Activated naive CD4-positive, alpha-beta T cell treated with anti-CD3 and anti-CD28 coated beads, Interleukin-2, amount 50 U/mL, for 24 hours (primary cell): ENCODE data around the gene SPR.

Experiments used
- H3K27ac Mint-ChIP-seq: one replicate; pipeline ENCODE4 v1.8.0; 2021; ENCODE audit warnings: mild to moderate bottlenecking, mixed read lengths
- H3K27me3 Mint-ChIP-seq: one replicate; pipeline ENCODE4 v1.8.0; 2021; ENCODE audit warnings: mixed read lengths
- H3K36me3 Mint-ChIP-seq: one replicate; pipeline ENCODE4 v1.8.0; 2021; ENCODE audit warnings: mixed read lengths
- H3K4me1 Mint-ChIP-seq: one replicate; pipeline ENCODE4 v1.8.0; 2021; ENCODE audit warnings: mixed read lengths
- H3K4me3 Mint-ChIP-seq: one replicate; pipeline ENCODE4 v1.8.0; 2021; ENCODE audit warnings: mild to moderate bottlenecking, mixed read lengths
- H3K9me3 Mint-ChIP-seq: one replicate; pipeline ENCODE4 v1.8.0; 2021; ENCODE audit warnings: mixed read lengths

Gene SPR

DNA sequence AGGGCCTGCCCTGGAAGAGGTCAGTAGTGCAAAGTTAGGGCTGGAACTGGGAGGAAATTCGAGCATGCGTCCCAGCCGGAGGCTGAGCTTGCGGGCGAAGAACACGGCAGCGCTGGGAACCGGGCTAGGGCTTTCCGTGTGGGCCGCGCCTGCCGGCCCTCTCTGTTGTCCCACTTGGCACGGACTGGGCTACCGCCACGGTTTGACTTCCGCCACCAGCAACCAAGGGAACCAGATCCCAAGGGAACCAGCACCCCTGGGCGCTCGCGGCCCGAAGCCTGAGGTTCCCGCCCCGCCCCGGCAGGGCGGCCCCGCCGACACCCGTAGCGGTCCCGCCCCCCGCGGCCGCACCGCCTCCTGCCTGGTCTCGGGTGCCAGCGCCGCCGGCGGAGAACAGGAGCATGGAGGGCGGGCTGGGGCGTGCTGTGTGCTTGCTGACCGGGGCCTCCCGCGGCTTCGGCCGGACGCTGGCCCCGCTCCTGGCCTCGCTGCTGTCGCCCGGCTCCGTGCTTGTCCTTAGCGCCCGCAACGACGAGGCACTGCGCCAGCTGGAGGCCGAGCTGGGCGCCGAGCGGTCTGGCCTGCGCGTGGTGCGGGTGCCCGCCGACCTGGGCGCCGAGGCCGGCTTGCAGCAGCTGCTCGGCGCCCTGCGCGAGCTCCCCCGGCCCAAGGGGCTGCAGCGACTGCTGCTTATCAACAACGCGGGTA is at the start of gene SPR:
SPR (plus strand) TSS at position 377 of the 708 bp plus-strand sequence; CDS start at position 402, 25 bp downstream.
- H3K4me3 Mint-ChIP-seq, result peak within 1 kb of the TSS; percentile 80
- peaks cover 55% of the 10 kb centered on the region for H3K27me3 Mint-ChIP-seq
- no peaks in the 10 kb centered on the region for H3K36me3 Mint-ChIP-seq
- peaks cover 4% of the 10 kb centered on the region for H3K4me1 Mint-ChIP-seq
- no peaks in the 10 kb centered on the region for H3K9me3 Mint-ChIP-seq
- no peak within 1 kb of the TSS for H3K27ac Mint-ChIP-seq

DNA sequence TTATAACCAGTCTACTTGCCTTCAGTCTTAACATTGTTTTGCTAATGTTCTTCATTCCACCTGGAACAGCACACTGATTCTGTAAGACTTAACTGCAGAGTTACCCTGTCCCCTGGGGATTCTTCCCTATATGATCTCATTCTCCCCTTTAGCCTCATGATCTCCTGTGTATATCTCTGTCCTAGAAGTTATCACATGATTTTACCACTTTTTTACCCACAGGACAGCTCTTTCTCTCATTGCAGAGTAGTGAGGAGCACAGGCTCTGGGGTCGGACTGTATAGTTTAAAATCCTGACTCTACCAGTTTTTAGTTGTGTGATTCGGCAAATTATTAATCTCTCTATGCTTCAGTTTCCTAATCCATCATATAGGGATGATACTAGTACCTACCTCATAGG is 47.1 kb upstream of the SPR start:
- Mint-ChIP-seq H3K4me3 (no peak overlapping the region), H3K4me1 (no peaks in the 10 kb centered on the region), H3K27me3 (peaks cover 5% of the 10 kb centered on the region), H3K9me3 (no peaks in the 10 kb centered on the region), H3K27ac (no peak overlapping the region), H3K36me3 (no peaks in the 10 kb centered on the region)

DNA sequence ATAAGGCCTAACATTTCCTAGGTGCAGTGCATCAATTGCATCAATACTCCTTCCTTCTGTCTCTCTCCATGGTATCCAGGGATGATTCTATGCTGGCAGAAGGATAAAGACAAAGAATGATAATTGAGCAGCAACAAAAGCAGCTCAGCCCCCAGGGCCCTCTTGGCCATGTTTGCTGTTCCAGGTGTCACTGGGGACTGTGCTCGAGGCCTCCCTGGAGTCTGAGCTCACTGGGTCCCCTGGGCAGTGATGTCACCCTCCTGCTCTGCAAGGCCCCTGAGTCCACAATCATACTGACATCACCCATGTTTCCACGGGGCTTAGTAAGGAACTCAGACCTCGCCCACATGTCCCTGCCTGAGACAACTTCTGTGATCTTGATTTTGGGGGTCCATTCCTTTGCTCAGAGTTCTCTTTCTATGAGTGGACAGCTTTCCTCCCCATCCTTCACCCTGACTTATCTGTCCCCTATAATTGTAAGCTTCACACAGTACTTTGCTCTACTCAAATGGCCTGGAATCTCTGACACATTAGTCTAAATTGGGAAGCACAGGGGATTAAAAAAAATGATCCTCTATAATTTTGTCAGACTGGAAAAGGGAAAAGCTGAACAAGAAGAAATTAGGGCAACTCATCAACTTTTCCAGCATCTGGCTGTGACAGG is 45.6 kb upstream of the SPR start:
- H3K27me3 Mint-ChIP-seq, result peaks cover 5% of the 10 kb centered on the region
- H3K4me3 Mint-ChIP-seq, result no peak overlapping the region
- no peak overlapping the region for H3K27ac Mint-ChIP-seq

DNA sequence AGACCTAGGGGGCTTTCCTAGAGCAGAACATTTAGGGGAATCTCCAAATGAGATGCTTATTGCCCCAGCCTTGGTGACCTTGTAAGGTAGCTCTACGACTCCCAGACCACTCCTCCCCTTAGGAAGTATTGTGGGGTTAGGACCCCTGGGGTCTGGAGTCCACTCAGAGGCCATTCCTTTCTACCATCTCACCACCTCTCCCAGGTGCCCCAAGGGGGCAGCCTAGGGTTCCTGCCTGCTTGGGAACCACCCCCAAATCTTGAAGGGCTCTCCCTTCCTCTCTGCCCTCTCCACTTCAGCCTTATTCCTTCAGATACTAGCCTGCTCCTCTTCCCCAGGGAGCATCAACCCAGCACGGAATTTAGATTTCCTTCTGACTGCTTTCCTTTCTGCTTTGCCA is 43.9 kb upstream of the SPR start:
- H3K4me3 Mint-ChIP-seq, result no peak overlapping the region
- peaks cover 5% of the 10 kb centered on the region for H3K27me3 Mint-ChIP-seq
- no peaks in the 10 kb centered on the region for H3K9me3 Mint-ChIP-seq
- no peaks in the 10 kb centered on the region for H3K36me3 Mint-ChIP-seq
- H3K27ac Mint-ChIP-seq, result no peak overlapping the region
- no peaks in the 10 kb centered on the region for H3K4me1 Mint-ChIP-seq

More for the DNA sequence above, 45.6 kb upstream of the SPR start:
- Mint-ChIP-seq H3K4me1 (no peaks in the 10 kb centered on the region), H3K36me3 (no peaks in the 10 kb centered on the region), H3K9me3 (no peaks in the 10 kb centered on the region)

DNA sequence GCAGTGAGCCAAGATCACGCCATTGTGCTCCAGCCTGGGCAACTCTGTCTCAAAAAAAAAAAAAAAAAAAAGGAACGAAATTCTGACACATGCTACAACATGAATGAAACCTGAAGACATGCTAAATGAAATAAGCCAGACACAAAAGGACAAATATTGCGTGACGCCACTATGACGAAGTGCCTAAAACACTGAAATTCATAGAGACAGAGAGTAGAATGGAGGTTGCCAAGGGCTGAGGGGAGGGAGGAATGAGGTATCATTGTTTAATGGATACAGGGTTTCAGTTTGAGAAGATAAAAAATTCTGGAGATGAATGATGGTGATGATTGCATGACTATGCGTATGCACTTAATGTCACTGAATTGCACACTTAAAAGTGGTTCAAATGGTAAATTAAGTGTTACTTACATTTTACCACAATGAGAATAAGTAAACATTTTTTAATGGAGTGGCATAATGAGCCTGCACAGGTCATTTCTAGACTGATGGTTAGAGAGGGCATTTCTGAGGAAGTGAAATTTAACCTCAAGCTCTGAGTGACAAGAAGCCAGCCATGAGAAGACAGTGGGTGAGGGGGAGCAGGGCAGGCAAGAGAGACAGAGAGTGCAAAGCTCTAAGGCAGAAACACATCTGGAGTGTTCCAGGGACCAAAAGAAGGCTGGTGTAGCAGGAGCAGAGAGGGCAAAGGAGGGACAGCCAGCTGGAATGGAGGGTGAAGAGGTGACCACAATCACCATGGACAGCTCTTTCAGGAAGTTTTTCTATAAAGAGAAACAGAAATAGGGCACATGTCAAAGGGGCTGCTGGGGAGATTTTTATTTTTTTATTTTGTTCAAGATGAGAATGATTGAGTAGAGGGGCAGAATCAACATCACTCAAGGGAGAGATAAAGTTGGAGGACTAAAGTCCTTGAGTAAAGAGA is 40.8 kb upstream of the SPR start:
- H3K27ac Mint-ChIP-seq, result no peak overlapping the region
- no peaks in the 10 kb centered on the region for H3K36me3 Mint-ChIP-seq
- peaks cover 3% of the 10 kb centered on the region for H3K27me3 Mint-ChIP-seq
- no peaks in the 10 kb centered on the region for H3K9me3 Mint-ChIP-seq
- no peak overlapping the region for H3K4me3 Mint-ChIP-seq
- H3K4me1 Mint-ChIP-seq, result no peaks in the 10 kb centered on the region

DNA sequence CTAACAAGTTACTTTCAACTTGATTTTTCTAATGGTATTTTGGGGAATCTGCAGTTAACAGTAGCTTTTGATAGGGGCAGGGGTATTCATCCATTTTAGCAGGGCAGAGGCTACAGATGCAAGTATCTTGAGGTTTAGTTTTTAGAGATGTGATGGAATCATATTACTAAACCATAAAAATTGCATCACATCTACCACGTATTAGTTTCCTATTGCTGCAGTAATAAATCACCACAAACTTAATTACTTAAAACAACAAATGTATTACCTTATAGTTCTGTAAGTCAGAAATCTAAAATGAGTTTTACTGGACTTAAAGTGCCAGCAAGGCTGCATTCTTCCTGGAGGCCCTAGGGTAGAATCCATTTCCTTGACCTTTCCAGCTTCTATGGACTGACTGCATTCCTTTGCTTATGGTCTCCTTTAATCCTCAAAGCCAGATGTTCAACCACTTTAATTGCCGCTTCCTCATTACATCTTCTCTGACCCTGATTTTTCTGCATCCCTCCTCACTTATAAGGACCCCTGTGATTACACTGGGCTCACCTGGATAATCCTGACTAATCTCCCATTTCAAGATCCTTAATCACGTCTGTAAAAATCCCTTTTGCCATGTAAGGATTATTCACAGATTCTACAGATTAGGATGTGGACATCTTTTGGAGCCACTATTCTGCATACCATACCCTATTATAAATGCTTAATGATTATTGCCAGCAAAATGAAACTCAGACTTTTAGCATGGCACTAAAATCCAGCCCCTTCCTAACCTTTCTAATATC is 39.5 kb upstream of the SPR start:
- H3K4me3 Mint-ChIP-seq, result no peak overlapping the region
- H3K4me1 Mint-ChIP-seq, result no peaks in the 10 kb centered on the region
- H3K36me3 Mint-ChIP-seq, result no peaks in the 10 kb centered on the region
- H3K27me3 Mint-ChIP-seq, result peaks cover 3% of the 10 kb centered on the region
- no peak overlapping the region for H3K27ac Mint-ChIP-seq
- no peaks in the 10 kb centered on the region for H3K9me3 Mint-ChIP-seq

DNA sequence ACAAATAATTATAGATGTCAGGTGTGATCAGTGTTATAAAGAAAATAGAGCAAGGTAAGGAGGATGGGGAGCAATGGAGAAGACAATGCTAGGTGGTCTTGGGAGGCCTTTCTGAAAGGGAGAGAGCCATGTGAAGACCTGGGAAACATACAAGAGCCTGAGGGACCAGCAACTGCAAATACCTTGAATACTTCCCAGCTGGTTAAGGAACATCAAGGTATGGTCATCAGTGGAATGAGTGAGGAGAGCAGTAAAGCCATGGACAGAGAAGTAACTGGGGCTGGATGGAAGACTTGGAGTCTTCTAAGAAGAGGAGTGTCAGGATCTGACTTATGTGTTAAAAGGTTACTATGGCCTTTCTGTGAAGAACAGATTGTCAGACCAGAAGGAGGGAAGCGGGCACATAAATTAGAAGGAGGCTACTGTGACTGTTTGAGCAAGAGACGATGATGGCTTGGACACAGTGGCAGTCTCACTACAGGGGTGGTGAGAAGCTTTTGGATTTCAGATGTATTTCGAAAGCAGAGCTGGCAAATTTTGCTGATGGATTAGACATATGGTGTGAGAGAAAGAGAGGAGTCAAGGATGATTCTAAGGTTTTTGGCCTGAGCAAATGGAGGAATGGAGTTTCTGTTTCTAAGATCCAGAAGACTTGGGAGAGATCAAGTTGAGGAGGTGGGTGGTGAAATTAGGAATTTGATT is 38.6 kb upstream of the SPR start:
- Mint-ChIP-seq H3K27me3 (peaks cover 5% of the 10 kb centered on the region), H3K4me3 (no peak overlapping the region), H3K27ac (no peak overlapping the region), H3K36me3 (no peaks in the 10 kb centered on the region), H3K4me1 (no peaks in the 10 kb centered on the region), H3K9me3 (no peaks in the 10 kb centered on the region)

DNA sequence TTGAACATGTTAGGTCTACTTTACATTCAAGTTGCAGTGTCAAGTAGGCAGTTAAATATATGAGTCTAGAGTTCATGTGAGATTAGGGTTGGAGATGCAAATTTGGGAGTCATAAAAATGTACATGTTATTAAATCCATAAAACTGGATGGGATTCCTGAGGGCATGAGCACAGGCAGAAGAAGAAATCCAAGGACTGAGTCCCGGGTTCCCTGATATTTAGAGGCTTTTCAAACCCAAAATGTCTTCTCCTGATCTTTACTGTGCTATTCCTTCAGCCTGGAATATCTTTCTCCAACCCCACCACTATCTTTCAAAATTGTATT is 38.1 kb upstream of the SPR start:
- no peaks in the 10 kb centered on the region for H3K9me3 Mint-ChIP-seq
- no peak overlapping the region for H3K4me3 Mint-ChIP-seq
- H3K27ac Mint-ChIP-seq, result no peak overlapping the region
- H3K36me3 Mint-ChIP-seq, result no peaks in the 10 kb centered on the region
- H3K27me3 Mint-ChIP-seq, result peaks cover 7% of the 10 kb centered on the region
- H3K4me1 Mint-ChIP-seq, result no peaks in the 10 kb centered on the region

DNA sequence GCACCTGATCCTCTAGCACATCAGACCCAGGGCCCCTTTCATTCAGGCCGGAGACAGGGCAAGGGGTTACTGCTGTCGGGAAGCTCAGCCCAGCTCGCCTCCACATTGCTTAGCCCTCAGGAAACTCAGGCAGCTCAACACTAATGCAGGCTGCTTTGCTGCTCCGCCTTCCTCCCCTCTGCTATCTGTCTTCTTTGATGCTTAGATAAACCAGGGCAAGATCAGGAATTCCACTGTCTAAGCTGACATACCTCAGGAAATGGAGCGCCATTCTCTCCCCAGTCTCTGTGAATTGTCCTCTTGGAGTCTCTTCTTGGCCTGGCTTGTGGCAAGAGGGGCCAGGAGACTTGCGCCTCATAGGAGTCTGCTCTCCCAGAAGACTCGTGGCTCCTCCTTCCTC is 35.9 kb upstream of the SPR start:
- H3K27ac Mint-ChIP-seq, result no peak overlapping the region
- no peaks in the 10 kb centered on the region for H3K36me3 Mint-ChIP-seq
- no peak overlapping the region for H3K4me3 Mint-ChIP-seq
- H3K9me3 Mint-ChIP-seq, result no peaks in the 10 kb centered on the region
- no peaks in the 10 kb centered on the region for H3K4me1 Mint-ChIP-seq
- H3K27me3 Mint-ChIP-seq, result peaks cover 17% of the 10 kb centered on the region

DNA sequence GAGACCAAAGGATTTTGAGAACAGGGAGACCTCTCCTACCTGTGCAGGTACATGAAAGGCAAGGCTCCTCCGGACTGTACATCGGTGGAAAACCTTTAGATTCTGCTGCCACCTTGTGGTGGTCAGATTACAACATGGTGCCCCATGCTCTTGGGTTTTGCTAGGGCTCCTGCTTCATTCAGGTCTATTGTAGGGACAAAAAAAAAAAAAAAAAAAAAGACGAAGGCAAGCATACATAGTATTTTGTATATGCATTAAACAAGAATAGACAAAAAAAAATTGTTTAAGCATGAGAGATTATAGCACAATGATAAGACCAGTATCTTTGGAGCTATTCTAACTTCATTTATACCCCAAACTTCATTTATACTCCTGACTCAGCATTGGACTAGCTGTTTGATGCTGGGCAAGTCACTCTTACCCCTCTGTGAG is 27.4 kb upstream of the SPR start:
- H3K36me3 Mint-ChIP-seq, result no peaks in the 10 kb centered on the region
- H3K27ac Mint-ChIP-seq, result no peak overlapping the region
- H3K27me3 Mint-ChIP-seq, result peaks cover 44% of the 10 kb centered on the region
- H3K4me3 Mint-ChIP-seq, result no peak overlapping the region
- H3K9me3 Mint-ChIP-seq, result no peaks in the 10 kb centered on the region
- peaks cover 8% of the 10 kb centered on the region for H3K4me1 Mint-ChIP-seq

DNA sequence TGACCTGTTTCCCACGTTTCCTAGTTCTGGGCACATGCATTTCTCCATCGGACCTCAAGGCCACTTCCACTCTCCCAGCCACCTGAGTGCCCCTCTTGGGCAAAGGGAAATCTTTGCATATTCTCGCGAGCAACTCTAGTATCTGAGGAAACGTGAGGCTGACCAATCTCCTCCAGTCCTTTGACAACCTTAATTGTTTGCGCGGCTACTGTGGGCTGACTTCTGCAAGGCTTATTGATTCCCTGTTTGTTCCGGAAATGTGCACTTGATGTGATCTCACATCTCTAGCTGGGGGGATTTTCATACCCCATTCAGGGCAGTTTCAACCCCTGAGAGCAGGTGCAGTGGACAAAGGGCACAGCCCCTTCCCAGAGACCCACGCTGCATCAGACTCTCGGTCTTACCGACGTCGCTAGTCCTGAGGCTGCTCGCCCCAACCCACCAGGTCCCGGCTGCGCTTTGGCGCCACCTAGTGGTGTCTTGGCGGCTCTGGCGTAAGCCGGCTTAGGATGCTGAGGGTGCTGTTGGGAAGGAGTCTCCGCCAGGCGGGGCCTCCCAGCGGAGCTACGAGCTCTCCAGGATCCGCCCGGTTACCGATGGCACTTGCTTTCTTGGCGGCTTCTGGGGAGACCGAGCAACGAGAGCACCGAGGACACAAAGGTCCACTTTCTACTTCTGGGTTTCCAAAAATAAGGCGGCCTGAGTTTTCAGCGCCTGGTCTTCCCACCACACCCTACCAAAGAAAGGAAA is 24.8 kb upstream of the SPR start:
- Mint-ChIP-seq H3K36me3 (no peaks in the 10 kb centered on the region), H3K4me1 (peaks cover 8% of the 10 kb centered on the region), H3K27me3 (peaks cover 45% of the 10 kb centered on the region), H3K4me3 (peak overlapping the region; percentile 73), H3K9me3 (no peaks in the 10 kb centered on the region), H3K27ac (no peak overlapping the region)

DNA sequence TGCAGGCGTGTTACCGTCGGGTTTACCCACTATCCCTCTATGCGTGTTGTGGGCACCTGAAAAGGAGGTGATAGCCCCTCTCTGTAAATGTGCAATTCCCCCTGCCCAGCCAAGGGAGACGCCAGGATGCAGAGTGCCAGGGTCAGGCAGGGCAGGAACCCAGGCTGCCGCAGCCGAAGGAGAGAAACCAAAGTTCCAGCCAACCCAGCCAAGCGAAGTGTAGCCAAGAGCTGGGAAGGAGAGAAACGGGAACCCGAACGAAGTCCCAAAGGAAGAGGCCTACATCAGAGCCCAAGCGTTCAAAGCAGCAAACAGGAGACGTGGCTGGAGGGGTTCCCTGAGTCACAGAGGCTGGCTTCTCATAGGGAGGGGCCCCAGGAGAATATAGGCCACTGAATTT is 24.2 kb upstream of the SPR start:
- Mint-ChIP-seq H3K4me3 (no peak overlapping the region), H3K9me3 (no peaks in the 10 kb centered on the region), H3K36me3 (no peaks in the 10 kb centered on the region), H3K4me1 (peaks cover 8% of the 10 kb centered on the region), H3K27me3 (peaks cover 45% of the 10 kb centered on the region), H3K27ac (no peak overlapping the region)

DNA sequence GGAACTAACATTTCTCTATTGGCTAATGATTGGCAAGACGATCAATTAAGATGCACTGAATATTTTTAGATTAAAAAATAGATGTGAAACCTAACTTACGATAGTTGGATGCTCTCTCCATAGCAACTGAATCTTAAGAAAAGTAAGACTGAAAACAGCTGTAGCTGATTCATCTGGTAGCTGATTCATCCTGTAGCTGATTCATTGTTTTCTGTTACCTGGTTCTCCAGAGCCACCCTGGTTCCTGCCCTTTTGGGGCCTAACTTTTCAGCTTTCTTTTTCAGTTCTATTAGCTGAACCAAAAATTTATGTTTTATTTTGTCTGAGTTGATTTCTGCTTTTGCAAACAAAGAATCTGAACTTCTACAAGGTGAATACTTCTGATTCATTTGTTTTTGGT is 22.7 kb upstream of the SPR start:
- H3K36me3 Mint-ChIP-seq, result no peaks in the 10 kb centered on the region
- peaks cover 46% of the 10 kb centered on the region for H3K27me3 Mint-ChIP-seq
- no peak overlapping the region for H3K27ac Mint-ChIP-seq
- peaks cover 8% of the 10 kb centered on the region for H3K4me1 Mint-ChIP-seq
- no peaks in the 10 kb centered on the region for H3K9me3 Mint-ChIP-seq
- H3K4me3 Mint-ChIP-seq, result no peak overlapping the region

DNA sequence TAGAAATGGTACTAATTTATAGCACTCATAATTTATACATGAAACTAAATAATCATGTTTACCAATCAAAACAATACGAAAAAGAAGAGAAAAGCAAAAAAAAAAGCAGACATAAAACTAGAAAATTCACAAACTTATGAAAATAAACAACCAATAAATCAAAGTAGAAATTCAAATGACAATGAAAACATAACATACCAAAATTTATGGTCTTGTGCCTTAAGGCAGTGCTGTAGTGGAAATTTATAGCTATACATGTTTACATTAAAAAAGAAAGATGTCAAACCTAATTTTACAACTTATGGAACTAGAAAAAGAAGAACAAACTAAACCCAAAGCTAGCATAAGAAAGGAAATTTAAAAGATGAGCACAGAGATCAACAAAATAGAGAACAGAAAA is 16.1 kb upstream of the SPR start:
- peaks cover 16% of the 10 kb centered on the region for H3K9me3 Mint-ChIP-seq
- H3K27ac Mint-ChIP-seq, result no peak overlapping the region
- H3K27me3 Mint-ChIP-seq, result peaks cover 30% of the 10 kb centered on the region
- H3K4me3 Mint-ChIP-seq, result no peak overlapping the region
- no peaks in the 10 kb centered on the region for H3K36me3 Mint-ChIP-seq
- H3K4me1 Mint-ChIP-seq, result no peaks in the 10 kb centered on the region
